H1 (cell line): Measurements from ENCODE around the gene ASIC5. TPM values are rescaled to one million over a fixed set of nuclear protein-coding genes. Genes with fewer than 3 reads are reported as not detected.

Experiments used
- CTCF ChIA-PET: fragments of 300-600 bp; sonication (Branson Sonifier 250); formaldehyde crosslinking; loops from one replicate; lab custom pipeline; 2021; ENCODE audit not compliant: partially characterized antibody; lab: Charles Lee
- POLR2A ChIA-PET: fragments of 300-600 bp; sonication (Branson Sonifier 250); formaldehyde crosslinking; loops from one replicate; lab custom pipeline; 2021; ENCODE audit warnings: inconsistent platforms; ENCODE audit not compliant: partially characterized antibody; lab: Charles Lee
- DNase-seq, 2 experiments: peaks; one replicate each; pipeline versions ENCODE4 v3.0.0 to v3.0.0-alpha.2; 2010 to 2022; ENCODE audit warnings: low spot score in 2 of 2, low read depth in 1 of 2, mixed read lengths in 1 of 2
- FAIRE-seq: peaks from 2 replicates; lab custom pipeline; 2011; peaks lifted over from hg19 to GRCh38; lab: Jason Lieb, UNC
- H2AFZ ChIP-seq: 2 replicates; pipeline ENCODE4 v1.8.1; 2012; ENCODE audit warnings: low read length, inconsistent platforms
- H2AK5ac ChIP-seq: 2 replicates; pipeline ENCODE4 v1.6.1; 2013; ENCODE audit warnings: low read depth, low read length
- H2BK120ac ChIP-seq: replicated peaks from 2 replicates; pipeline ENCODE3; 2013; ENCODE audit warnings: low read depth, low read length, inconsistent platforms
- H2BK12ac ChIP-seq: 2 replicates; pipeline ENCODE4 v1.6.1; 2013; ENCODE audit warnings: low read depth, low read length
- H2BK15ac ChIP-seq: 2 replicates; pipeline ENCODE4 v1.6.1; 2013; ENCODE audit warnings: low read length
- H2BK20ac ChIP-seq: 2 replicates; pipeline ENCODE4 v1.6.1; 2013; ENCODE audit warnings: low read length
- H2BK5ac ChIP-seq: 2 replicates; pipeline ENCODE4 v1.6.1; 2013; ENCODE audit warnings: low read depth, low read length
- H3K14ac ChIP-seq: 2 replicates; pipeline ENCODE4 v1.6.1; 2013; ENCODE audit warnings: inconsistent platforms; ENCODE audit not compliant: insufficient read length
- H3K18ac ChIP-seq: 2 replicates; pipeline ENCODE4 v1.6.1; 2013; ENCODE audit warnings: low read length; ENCODE audit errors: extremely low read depth
- H3K23ac ChIP-seq: 2 replicates; pipeline ENCODE4 v1.6.1; 2013; ENCODE audit warnings: inconsistent platforms; ENCODE audit not compliant: insufficient read length
- H3K23me2 ChIP-seq: 2 replicates; pipeline ENCODE4 v1.6.1; 2013; ENCODE audit warnings: low read depth, low read length
- H3K27ac ChIP-seq: 2 replicates; pipeline ENCODE4 v1.6.1; 2011; ENCODE audit warnings: low read depth, low read length, inconsistent platforms
- H3K27me3 ChIP-seq, 4 experiments: replicated peaks in 1 of 4; 1 replicate in 1 of 4; 2 replicates in 3 of 4; pipeline versions ENCODE4 v1.6.1 to v1.8.1; 2011 to 2013; ENCODE audit warnings: low read length in 3 of 4, mild to moderate bottlenecking in 3 of 4, inconsistent platforms in 2 of 4, mixed read lengths in 2 of 4, moderate library complexity in 1 of 4; ENCODE audit not compliant: control insufficient read depth in 3 of 4, insufficient read depth in 3 of 4; ENCODE audit errors: extremely low read depth in 1 of 4
- H3K36me3 ChIP-seq, 4 experiments: 2 replicates each; pipeline versions ENCODE4 v1.6.1 to v1.8.1; 2011 to 2013; ENCODE audit warnings: mild to moderate bottlenecking in 4 of 4, low read length in 3 of 4, moderate library complexity in 2 of 4, control low read depth in 1 of 4, inconsistent platforms in 1 of 4; ENCODE audit not compliant: insufficient read depth in 4 of 4, control insufficient read depth in 2 of 4
- H3K4ac ChIP-seq: replicated peaks from 2 replicates; pipeline ENCODE3; 2013; ENCODE audit warnings: low read length, low read depth, mixed read lengths, inconsistent platforms; ENCODE audit not compliant: insufficient read length
- H3K4me1 ChIP-seq, 4 experiments: replicated peaks in 1 of 4; 1 replicate in 1 of 4; 2 replicates in 3 of 4; pipeline versions ENCODE4 v1.6.1 to v1.8.1; 2011 to 2013; ENCODE audit warnings: low read length in 3 of 4, inconsistent platforms in 2 of 4, mixed read lengths in 1 of 4; ENCODE audit not compliant: insufficient read depth in 4 of 4, control insufficient read depth in 3 of 4
- H3K4me2 ChIP-seq, 2 experiments: 2 replicates each; pipeline versions ENCODE4 v1.6.1 to v1.8.1; 2011 to 2013; ENCODE audit warnings: low read depth in 2 of 2, low read length in 2 of 2, control low read depth in 1 of 2, inconsistent platforms in 1 of 2, mild to moderate bottlenecking in 1 of 2; ENCODE audit not compliant: insufficient read depth in 1 of 2
- H3K4me3 ChIP-seq, 4 experiments: fragments of 200-600, 300-600 bp in 1 of 4; sonication (generic), shearing (Covaris generic), sonication (Bioruptor Twin) in 1 of 4; 2 replicates each; pipeline versions ENCODE4 v1.5.1 to v1.8.1; 2011 to 2016; ENCODE audit warnings: low read length in 4 of 4, low read depth in 3 of 4, control low read depth in 2 of 4, inconsistent platforms in 2 of 4, mild to moderate bottlenecking in 2 of 4, mixed read lengths in 1 of 4, moderate library complexity in 1 of 4; ENCODE audit not compliant: insufficient read depth in 2 of 4; ENCODE audit errors: extremely low read depth in 1 of 4
- H3K56ac ChIP-seq: replicated peaks from 2 replicates; pipeline ENCODE3; 2013; ENCODE audit warnings: low read depth, mild to moderate bottlenecking, mixed read lengths, low read length, inconsistent platforms; ENCODE audit not compliant: insufficient read length
- H3K79me1 ChIP-seq: 2 replicates; pipeline ENCODE4 v1.6.1; 2013; ENCODE audit warnings: low read depth, low read length, control low read depth
- H3K79me2 ChIP-seq, 2 experiments: 2 replicates each; pipeline versions ENCODE4 v1.6.1 to v1.8.1; 2012 to 2013; ENCODE audit warnings: low read length in 2 of 2, mild to moderate bottlenecking in 2 of 2, inconsistent platforms in 1 of 2; ENCODE audit not compliant: insufficient read depth in 2 of 2, control insufficient read depth in 1 of 2
- H3K9ac ChIP-seq, 4 experiments: replicated peaks in 1 of 4; 1 replicate in 1 of 4; 2 replicates in 3 of 4; pipeline versions ENCODE4 v1.6.1 to v1.8.1; 2011 to 2013; ENCODE audit warnings: low read depth in 3 of 4, low read length in 3 of 4, control low read depth in 2 of 4, mild to moderate bottlenecking in 2 of 4, moderate library complexity in 2 of 4, inconsistent platforms in 1 of 4; ENCODE audit errors: extremely low read depth in 1 of 4
- H3K9me3 ChIP-seq, 2 experiments: 2 replicates each; pipeline versions ENCODE4 v1.6.1 to v1.8.1; 2012 to 2013; ENCODE audit warnings: mild to moderate bottlenecking in 2 of 2, moderate library complexity in 2 of 2, control low read depth in 1 of 2, inconsistent platforms in 1 of 2, low read depth in 1 of 2, low read length in 1 of 2, mixed read lengths in 1 of 2; ENCODE audit not compliant: insufficient read depth in 2 of 2
- H4K20me1 ChIP-seq, 2 experiments: replicated peaks in 1 of 2; 2 replicates each; pipeline versions ENCODE3 to v1.8.1; 2011 to 2013; ENCODE audit warnings: inconsistent platforms in 2 of 2, low read length in 2 of 2, mild to moderate bottlenecking in 1 of 2; ENCODE audit not compliant: insufficient read depth in 2 of 2, control insufficient read depth in 1 of 2
- H4K5ac ChIP-seq: 2 replicates; pipeline ENCODE4 v1.6.1; 2013; ENCODE audit warnings: low read length, low read depth, mixed read lengths, inconsistent platforms; ENCODE audit not compliant: insufficient read length
- H4K8ac ChIP-seq: 2 replicates; pipeline ENCODE4 v1.8.0; 2013; ENCODE audit warnings: mild to moderate bottlenecking, moderate library complexity, low read length, inconsistent platforms; ENCODE audit not compliant: insufficient read depth; ENCODE audit errors: extremely low read depth
- H4K91ac ChIP-seq: replicated peaks from 2 replicates; pipeline ENCODE3; 2013; ENCODE audit warnings: low read length, mixed read lengths, inconsistent platforms; ENCODE audit not compliant: insufficient read length
- BRCA1 ChIP-seq: IDR thresholded peaks from 2 replicates; pipeline ENCODE4 v1.6.1; 2012; ENCODE audit warnings: low read depth, low read length, improper control_type of control experiment
- EP300 ChIP-seq, 2 experiments: IDR thresholded peaks; 1 replicate in 1 of 2; 2 replicates in 1 of 2; pipeline ENCODE4 v1.6.1; 2011 to 2012; ENCODE audit warnings: low read depth in 2 of 2, low read length in 2 of 2, mild to moderate bottlenecking in 2 of 2, borderline replicate concordance in 1 of 2, inconsistent platforms in 1 of 2, moderate library complexity in 1 of 2
- GABPA ChIP-seq: IDR thresholded peaks from 2 replicates; pipeline ENCODE4 v1.6.1; 2011; ENCODE audit warnings: mild to moderate bottlenecking, low read length, moderate library complexity, borderline replicate concordance; ENCODE audit not compliant: insufficient read depth
- HDAC6 ChIP-seq: IDR thresholded peaks from one replicate; pipeline ENCODE4 v1.7.1; 2012; ENCODE audit warnings: low read depth, mild to moderate bottlenecking, inconsistent platforms, low read length, moderate library complexity
- KDM1A ChIP-seq: fragments of 200-600, 300-600 bp; sonication (generic); IDR thresholded peaks from 2 replicates; pipeline ENCODE4 v1.7.1; 2016; ENCODE audit warnings: mild to moderate bottlenecking, low read length, borderline replicate concordance
- MAFK ChIP-seq: IDR thresholded peaks from 2 replicates; pipeline ENCODE4 v1.6.1; 2012; ENCODE audit warnings: low read depth, mild to moderate bottlenecking, improper control_type of control experiment, low read length
- NANOG ChIP-seq: IDR thresholded peaks from 2 replicates; pipeline ENCODE4 v1.6.1; 2011; ENCODE audit warnings: low read length, low read depth, mild to moderate bottlenecking, inconsistent platforms; ENCODE audit not compliant: insufficient read depth, poor library complexity, severe bottlenecking
- POLR2A ChIP-seq, 2 experiments: IDR thresholded peaks; 1 replicate in 1 of 2; 2 replicates in 1 of 2; pipeline ENCODE4 v1.6.1; 2011; ENCODE audit warnings: low read depth in 2 of 2, low read length in 2 of 2, mild to moderate bottlenecking in 2 of 2; ENCODE audit errors: control extremely low read depth in 1 of 2
- POU5F1 ChIP-seq: IDR thresholded peaks from 2 replicates; pipeline ENCODE4 v1.6.1; 2011; ENCODE audit warnings: low read depth, mild to moderate bottlenecking, low read length, moderate library complexity
- RNF2 ChIP-seq: fragments of 200-900, 300-1000 bp; sonication (generic); IDR thresholded peaks from 2 replicates; pipeline ENCODE4 v1.7.1; 2016; ENCODE audit warnings: borderline replicate concordance, low read depth, mild to moderate bottlenecking, antibody characterized with exemption, low read length; ENCODE audit not compliant: poor library complexity, severe bottlenecking; ENCODE audit errors: missing control alignments
- SP4 ChIP-seq: IDR thresholded peaks from 2 replicates; pipeline ENCODE4 v1.6.1; 2012; ENCODE audit warnings: low read length, inconsistent platforms
- SUZ12 ChIP-seq: fragments of 200-600 bp; sonication (generic); IDR thresholded peaks from 2 replicates; pipeline ENCODE4 v1.6.1; 2012; ENCODE audit warnings: mild to moderate bottlenecking, inconsistent platforms, low read length, moderate library complexity, mixed read lengths
- WGBS, 2 experiments: shearing (Covaris generic) in 1 of 2; methylation state at CpG; one replicate each; pipeline versions ENCODE4 v1.1.6 to v1.1.7; 2013 to 2015; ENCODE audit warnings: low lambda C conversion rate in 2 of 2, mixed read lengths in 2 of 2, inconsistent platforms in 1 of 2, low coverage in 1 of 2, missing lambda C conversion rate in 1 of 2; ENCODE audit not compliant: insufficient replicate concordance in 2 of 2, insufficient coverage in 1 of 2, insufficient read length in 1 of 2; ENCODE audit errors: extremely low coverage in 1 of 2, missing lambda C conversion rate in 1 of 2; 5-methylcytosine and 5-hydroxymethylcytosine counted together
- polyA plus RNA-seq, 7 experiments: library from polyadenylated mRNA; depleted of rRNA in 3 of 7; stranded (reverse) in 5 of 7; unstranded in 2 of 7; fragments of >200 nt in 5 of 7; fragments of 200-250 nt in 2 of 7; gene quantifications; 1 replicate in 5 of 7; 2 replicates in 1 of 7; 4 replicates in 1 of 7; pipeline versions ENCODE4 v1.2.1 to v1.2.3, GENCODE V29; 2011 to 2013; ENCODE audit warnings: missing spikeins in 2 of 7, mixed read lengths in 2 of 7
- total RNA-seq: library from RNA; stranded (reverse); fragmentation: NEBNext Ultra II Directional; extraction: Animal tissue kit (Norgen Biotek cat#: 25700); gene quantifications from 2 replicates; pipeline ENCODE4 v1.2.1, GENCODE V29; 2021
- TF ChIP-seq, protein P1 (sequence below): IDR thresholded peaks from 2 replicates; pipeline ENCODE4 v1.6.1; 2012; ENCODE audit warnings: low read length, inconsistent platforms

Gene ASIC5
- total and polyA plus RNA-seq, 2 of the 8 experiments (the other 6 are each of a cell fraction or from before 2014, with no cell fraction given): not detected

DNA sequence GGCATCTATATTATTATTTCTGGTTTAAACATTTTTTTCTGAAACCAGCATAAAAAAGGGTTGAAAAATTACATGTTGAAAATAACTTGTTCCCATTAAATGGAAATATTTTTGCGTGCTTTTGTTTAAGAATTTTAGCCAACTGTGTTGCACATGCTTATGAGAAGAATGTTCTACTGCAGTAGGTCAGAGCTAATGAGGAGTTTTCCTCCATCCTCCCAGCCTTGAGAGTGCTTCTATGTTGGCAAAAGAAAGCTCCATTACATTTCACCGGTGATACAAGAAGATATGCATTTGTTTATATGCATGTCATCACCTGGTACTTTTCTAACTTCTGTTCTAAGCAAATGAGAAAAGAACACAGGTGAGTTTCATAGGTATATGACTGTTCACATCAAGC, 23.9 kb upstream of the ASIC5 start:
- DNase-seq: no peak
- H3K9me3 ChIP-seq: no peaks in the 10 kb centered on the region
- no peak overlapping the region for H3K14ac ChIP-seq
- H3K79me2 ChIP-seq: no peaks in the 10 kb centered on the region
- H3K27me3 ChIP-seq: no peaks in the 10 kb centered on the region
- H4K5ac ChIP-seq: no peak overlapping the region
- H3K4ac ChIP-seq: no peak overlapping the region
- H2BK120ac ChIP-seq: no peak overlapping the region
- H2AK5ac ChIP-seq: no peak overlapping the region
- no peaks in the 10 kb centered on the region for H3K4me1 ChIP-seq
- H3K9ac ChIP-seq: no peak overlapping the region
- H4K91ac ChIP-seq: no peak overlapping the region
- no peak overlapping the region for H3K18ac ChIP-seq
- H3K56ac ChIP-seq: no peak overlapping the region
- H3K27ac ChIP-seq: no peak overlapping the region
- H3K4me2 ChIP-seq: no peak overlapping the region
- H2BK5ac ChIP-seq: no peak overlapping the region
- CTCF ChIA-PET: interaction anchor here (0.5 to 1.4 kb wide), 2 partner anchors 18 to 38 kb away, joined by 3 to 4 read pairs; no protein-coding TSS in a partner anchor
- H2BK20ac ChIP-seq: no peak overlapping the region
- H3K23me2 ChIP-seq: no peaks in the 10 kb centered on the region
- H3K23ac ChIP-seq: no peak overlapping the region
- no peak overlapping the region for H4K8ac ChIP-seq
- no peaks in the 10 kb centered on the region for H3K36me3 ChIP-seq
- no peak overlapping the region for H2AFZ ChIP-seq
- no peak overlapping the region for H2BK12ac ChIP-seq
- no peak overlapping the region for H3K4me3 ChIP-seq
- H3K79me1 ChIP-seq: no peaks in the 10 kb centered on the region
- 100% methylated on average over 2 of the region's 2 CpGs; no CpG with 5 or more reads in 1 of the 2 experiments for WGBS, 2 experiments
- no peak for FAIRE-seq
- POLR2A ChIA-PET: no interaction called here
- H4K20me1 ChIP-seq: no peaks in the 10 kb centered on the region
- no peak overlapping the region for H2BK15ac ChIP-seq
- TF ChIP-seq SP4: no peak
- TF ChIP-seq POLR2A (IDR thresholded peaks at IDR 0.05; ENCODE audit: control extremely low read depth in 1 of 2, low read depth in 2 of 2, low read length in 2 of 2): no peak
- TF ChIP-seq, protein P1, sequence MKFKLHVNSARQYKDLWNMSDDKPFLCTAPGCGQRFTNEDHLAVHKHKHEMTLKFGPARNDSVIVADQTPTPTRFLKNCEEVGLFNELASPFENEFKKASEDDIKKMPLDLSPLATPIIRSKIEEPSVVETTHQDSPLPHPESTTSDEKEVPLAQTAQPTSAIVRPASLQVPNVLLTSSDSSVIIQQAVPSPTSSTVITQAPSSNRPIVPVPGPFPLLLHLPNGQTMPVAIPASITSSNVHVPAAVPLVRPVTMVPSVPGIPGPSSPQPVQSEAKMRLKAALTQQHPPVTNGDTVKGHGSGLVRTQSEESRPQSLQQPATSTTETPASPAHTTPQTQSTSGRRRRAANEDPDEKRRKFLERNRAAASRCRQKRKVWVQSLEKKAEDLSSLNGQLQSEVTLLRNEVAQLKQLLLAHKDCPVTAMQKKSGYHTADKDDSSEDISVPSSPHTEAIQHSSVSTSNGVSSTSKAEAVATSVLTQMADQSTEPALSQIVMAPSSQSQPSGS: no peak
- TF ChIP-seq NANOG: no peak
- no peak for TF ChIP-seq RNF2
- no peak for TF ChIP-seq GABPA
- no peak for TF ChIP-seq BRCA1
- TF ChIP-seq KDM1A: no peak
- TF ChIP-seq MAFK: no peak
- no peak for TF ChIP-seq SUZ12
- TF ChIP-seq EP300 (IDR thresholded peaks at IDR 0.05; ENCODE audit: borderline replicate concordance in 1 of 2, low read depth in 2 of 2, low read length in 2 of 2): no peak
- no peak for TF ChIP-seq HDAC6
- no peak for TF ChIP-seq POU5F1
